Activated B cell treated with CpG ODN at 0.5 μM for 24 hours (primary cell): ENCODE results near the gene KNSTRN. TPM values are rescaled to one million over a fixed set of nuclear protein-coding genes. Genes with fewer than 3 reads are reported as not detected.

Source experiments
- ATAC-seq: fragments of 200-7000 bp; cut with Tn5 transposase; one replicate; pipeline ENCODE4 v1.10.0; 2021; ENCODE audit warnings: low read depth, mild to moderate bottlenecking, moderate library complexity
- CTCF ChIA-PET: fragments of 350-600 bp; sonication (Branson Sonifier 250); formaldehyde crosslinking; loops from one replicate; lab custom pipeline; 2021; ENCODE audit warnings: antibody characterized with exemption; lab: Charles Lee
- POLR2A ChIA-PET: fragments of 350-600 bp; sonication (Branson Sonifier 250); formaldehyde crosslinking; loops from one replicate; lab custom pipeline; 2021; ENCODE audit warnings: antibody characterized with exemption; lab: Charles Lee
- DNase-seq: peaks from one replicate; pipeline ENCODE4 v3.0.0; 2022
- H3K27ac Mint-ChIP-seq: one replicate; pipeline ENCODE4 v1.8.0; 2020; ENCODE audit warnings: mixed read lengths
- H3K27me3 Mint-ChIP-seq: one replicate; pipeline ENCODE4 v1.8.0; 2021; ENCODE audit warnings: mixed read lengths
- H3K36me3 Mint-ChIP-seq: one replicate; pipeline ENCODE4 v1.8.0; 2021; ENCODE audit warnings: low read depth, mixed read lengths
- H3K4me1 Mint-ChIP-seq: one replicate; pipeline ENCODE4 v1.8.0; 2021; ENCODE audit warnings: mixed read lengths
- H3K4me3 Mint-ChIP-seq: one replicate; pipeline ENCODE4 v1.8.0; 2020; ENCODE audit warnings: mild to moderate bottlenecking, mixed read lengths
- H3K9me3 Mint-ChIP-seq: one replicate; pipeline ENCODE4 v1.8.0; 2020; ENCODE audit warnings: mixed read lengths
- intact Hi-C: fragments of 100-400 bp; cut with micrococcal nuclease; formaldehyde crosslinking; loops from one replicate; pipeline ENCODE4 v1.15.1; 2024
- total RNA-seq: library from RNA; stranded (reverse); gene quantifications from 2 replicates; pipeline ENCODE4 v1.2.3, GENCODE V29; 2022
- TF ChIP-seq, protein P1 (sequence below): fragments of 200-600 bp; IDR thresholded peaks from one replicate; pipeline ENCODE4 v1.8.0; 2022; ENCODE audit warnings: antibody characterized with exemption, mild to moderate bottlenecking

The KNSTRN gene
- total RNA-seq, 1 donor from 2014 or later: 11.5 TPM

DNA sequence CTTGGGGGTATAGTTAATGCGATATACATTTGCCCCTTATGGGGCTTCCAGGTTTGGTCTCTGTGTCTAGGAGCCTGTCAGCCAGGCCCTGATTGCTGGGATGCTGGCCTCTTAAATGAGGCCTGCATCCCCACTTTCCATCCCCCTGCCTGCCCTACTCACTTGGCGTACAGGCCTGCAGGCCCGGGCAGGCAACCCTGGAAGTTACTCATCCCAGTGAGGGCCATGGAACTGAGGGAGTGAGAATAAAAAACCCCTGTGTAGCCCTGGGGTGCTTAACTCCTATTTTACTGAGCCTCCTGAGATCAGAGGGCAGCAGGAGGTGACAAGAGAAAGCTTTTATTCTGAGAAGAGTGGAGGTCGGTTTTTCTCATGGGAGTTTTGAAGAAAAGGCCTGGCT, 22.5 kb upstream of the KNSTRN start:
- peaks cover 8% of the 10 kb centered on the region for H3K4me1 Mint-ChIP-seq
- ATAC-seq: no peak
- ChIA-PET CTCF (no interaction called here), POLR2A (no interaction called here)
- H3K9me3 Mint-ChIP-seq: no peaks in the 10 kb centered on the region
- TF ChIP-seq, protein P1, sequence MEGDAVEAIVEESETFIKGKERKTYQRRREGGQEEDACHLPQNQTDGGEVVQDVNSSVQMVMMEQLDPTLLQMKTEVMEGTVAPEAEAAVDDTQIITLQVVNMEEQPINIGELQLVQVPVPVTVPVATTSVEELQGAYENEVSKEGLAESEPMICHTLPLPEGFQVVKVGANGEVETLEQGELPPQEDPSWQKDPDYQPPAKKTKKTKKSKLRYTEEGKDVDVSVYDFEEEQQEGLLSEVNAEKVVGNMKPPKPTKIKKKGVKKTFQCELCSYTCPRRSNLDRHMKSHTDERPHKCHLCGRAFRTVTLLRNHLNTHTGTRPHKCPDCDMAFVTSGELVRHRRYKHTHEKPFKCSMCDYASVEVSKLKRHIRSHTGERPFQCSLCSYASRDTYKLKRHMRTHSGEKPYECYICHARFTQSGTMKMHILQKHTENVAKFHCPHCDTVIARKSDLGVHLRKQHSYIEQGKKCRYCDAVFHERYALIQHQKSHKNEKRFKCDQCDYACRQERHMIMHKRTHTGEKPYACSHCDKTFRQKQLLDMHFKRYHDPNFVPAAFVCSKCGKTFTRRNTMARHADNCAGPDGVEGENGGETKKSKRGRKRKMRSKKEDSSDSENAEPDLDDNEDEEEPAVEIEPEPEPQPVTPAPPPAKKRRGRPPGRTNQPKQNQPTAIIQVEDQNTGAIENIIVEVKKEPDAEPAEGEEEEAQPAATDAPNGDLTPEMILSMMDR: no peak
- DNase-seq: no peak
- intact Hi-C loops: loop anchor here (10.0 kb wide), 1 partner anchor 425 kb away; no protein-coding TSS in a partner anchor
- no peak overlapping the region for H3K27ac Mint-ChIP-seq
- no peaks in the 10 kb centered on the region for H3K27me3 Mint-ChIP-seq
- peaks cover 9% of the 10 kb centered on the region for H3K36me3 Mint-ChIP-seq
- no peak overlapping the region for H3K4me3 Mint-ChIP-seq

DNA sequence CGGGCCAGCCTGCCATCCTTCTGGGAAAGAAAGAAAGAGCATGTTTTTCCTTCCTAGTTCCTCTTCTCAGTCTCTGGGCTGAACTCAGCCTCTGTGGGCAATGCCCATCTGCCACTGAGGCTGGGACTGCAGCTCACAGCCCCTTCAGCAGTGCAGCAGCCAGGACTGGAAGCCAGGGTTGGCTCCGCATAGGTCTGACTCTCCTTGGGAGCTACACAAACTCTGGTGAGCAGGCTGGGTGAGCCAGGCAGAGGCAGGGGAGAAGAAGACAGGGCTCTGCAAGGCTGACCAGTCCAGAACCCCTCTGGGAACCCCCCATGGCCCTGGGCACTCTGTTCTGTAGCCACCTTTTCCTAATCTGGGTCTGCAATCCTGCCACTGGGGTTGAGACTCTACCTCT, 20.9 kb upstream of the KNSTRN start:
- intact Hi-C loops: loop anchor here (10.0 kb wide), 1 partner anchor 423 kb away; no protein-coding TSS in a partner anchor
- no peak overlapping the region for H3K4me3 Mint-ChIP-seq
- peaks cover 9% of the 10 kb centered on the region for H3K36me3 Mint-ChIP-seq
- POLR2A ChIA-PET: no interaction called here
- H3K27me3 Mint-ChIP-seq: no peaks in the 10 kb centered on the region
- ATAC-seq (no peak), DNase-seq (no peak)
- no peaks in the 10 kb centered on the region for H3K9me3 Mint-ChIP-seq
- peaks cover 11% of the 10 kb centered on the region for H3K4me1 Mint-ChIP-seq
- TF ChIP-seq, protein P1: no peak
- CTCF ChIA-PET: no interaction called here
- no peak overlapping the region for H3K27ac Mint-ChIP-seq

DNA sequence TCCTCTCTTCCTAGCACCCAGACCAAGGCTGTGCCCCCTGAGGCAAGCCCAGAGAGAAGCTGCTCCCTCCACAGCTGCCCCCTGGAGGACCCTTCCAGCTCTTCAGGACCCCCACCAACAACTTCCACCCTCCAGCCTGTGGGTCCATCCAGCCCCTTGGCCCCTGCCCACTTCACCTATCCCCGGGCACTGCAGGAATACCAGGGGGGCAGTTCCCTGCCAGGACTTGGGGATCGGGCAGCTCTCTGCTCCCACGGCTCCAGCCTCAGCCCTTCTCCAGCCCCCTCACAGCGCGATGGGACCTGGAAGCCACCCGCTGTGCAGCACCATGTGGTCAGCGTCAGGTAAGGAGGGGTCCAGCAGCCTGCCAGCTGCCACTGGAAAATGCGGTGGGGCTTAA, 18.9 kb upstream of the KNSTRN start:
- H3K27ac Mint-ChIP-seq: no peak overlapping the region
- TF ChIP-seq, protein P1: no peak
- intact Hi-C loops: loop anchor here (10.0 kb wide), 1 partner anchor 421 kb away; no protein-coding TSS in a partner anchor
- ChIA-PET CTCF (interaction anchor here (0.7 to 1.3 kb wide), 2 partner anchors 19 to 59 kb away, joined by 3 to 6 read pairs; no protein-coding TSS in a partner anchor), POLR2A (no interaction called here)
- H3K27me3 Mint-ChIP-seq: no peaks in the 10 kb centered on the region
- no peak for DNase-seq
- ATAC-seq: no peak
- H3K4me1 Mint-ChIP-seq: peaks cover 17% of the 10 kb centered on the region
- H3K4me3 Mint-ChIP-seq: no peak overlapping the region
- H3K9me3 Mint-ChIP-seq: no peaks in the 10 kb centered on the region
- peaks cover 9% of the 10 kb centered on the region for H3K36me3 Mint-ChIP-seq

DNA sequence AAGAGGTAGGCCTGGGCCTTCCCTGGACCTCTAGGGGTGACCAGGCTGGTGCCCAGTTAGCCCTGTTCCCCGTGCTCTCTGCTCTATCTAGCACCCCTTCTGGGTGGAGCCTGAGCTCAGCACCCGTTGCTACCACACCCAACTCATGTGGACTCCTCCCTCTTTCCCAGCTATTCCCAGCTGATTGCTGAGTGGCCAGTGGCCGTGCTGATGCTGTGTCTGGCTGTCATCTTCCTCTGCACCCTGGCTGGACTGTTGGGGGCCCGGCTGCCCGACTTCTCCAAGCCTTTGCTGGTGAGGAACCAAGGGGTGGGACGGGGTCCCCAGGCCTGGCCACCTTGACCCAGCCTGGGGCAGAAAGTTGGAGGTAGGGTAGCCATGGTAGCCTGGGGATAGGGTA, 18.3 kb upstream of the KNSTRN start:
- ATAC-seq: no peak
- TF ChIP-seq, protein P1: no peak
- CTCF ChIA-PET: interaction anchor here (1.3 kb wide), 1 partner anchor 20 kb away, joined by 3 read pairs; no protein-coding TSS in a partner anchor
- Mint-ChIP-seq H3K9me3 (no peaks in the 10 kb centered on the region), H3K36me3 (peaks cover 9% of the 10 kb centered on the region), H3K4me1 (peaks cover 13% of the 10 kb centered on the region), H3K4me3 (no peak overlapping the region), H3K27ac (no peak overlapping the region), H3K27me3 (no peaks in the 10 kb centered on the region)
- intact Hi-C loops: loop anchor here (10.0 kb wide), 1 partner anchor 421 kb away; no protein-coding TSS in a partner anchor
- POLR2A ChIA-PET: interaction anchor here (0.9 to 1.0 kb wide), 2 partner anchors 41 kb away, joined by 3 read pairs; partner anchors contain the start of gene IVD
- DNase-seq: no peak

DNA sequence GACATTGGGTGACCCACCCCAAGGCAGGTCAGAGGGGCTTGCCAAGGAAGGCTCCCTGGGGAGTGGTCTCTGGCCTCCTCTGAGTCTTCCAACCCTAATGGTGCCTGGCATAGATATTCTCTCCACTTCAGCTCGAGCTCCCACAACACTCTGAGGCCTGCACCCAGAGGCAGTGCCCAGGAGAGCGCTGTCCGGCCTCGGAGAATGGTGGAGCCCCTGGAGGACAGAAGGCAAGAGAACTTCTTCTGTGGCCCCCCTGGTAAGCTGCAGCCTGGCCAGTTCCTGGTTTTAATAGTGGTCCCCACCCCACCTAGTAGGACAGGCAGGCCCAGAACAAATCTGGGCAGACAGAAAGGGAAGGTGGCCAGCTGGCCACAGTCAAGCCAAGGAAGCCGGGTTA, 17.5 kb upstream of the KNSTRN start:
- peaks cover 9% of the 10 kb centered on the region for H3K36me3 Mint-ChIP-seq
- ATAC-seq (no peak), DNase-seq (no peak)
- no peak overlapping the region for H3K4me3 Mint-ChIP-seq
- TF ChIP-seq, protein P1: no peak
- POLR2A ChIA-PET: interaction anchor here (0.9 to 1.0 kb wide), 3 partner anchors 11 to 42 kb away, joined by 3 read pairs; partner anchors contain the start of gene IVD
- H3K9me3 Mint-ChIP-seq: no peaks in the 10 kb centered on the region
- no peaks in the 10 kb centered on the region for H3K27me3 Mint-ChIP-seq
- no peak overlapping the region for H3K27ac Mint-ChIP-seq
- H3K4me1 Mint-ChIP-seq: peaks cover 13% of the 10 kb centered on the region
- intact Hi-C loops: loop anchor here (10.0 kb wide), 1 partner anchor 420 kb away; no protein-coding TSS in a partner anchor
- CTCF ChIA-PET: interaction anchor here (1.0 to 1.6 kb wide), 3 partner anchors 20 to 57 kb away, joined by 3 to 6 read pairs (median 4); no protein-coding TSS in a partner anchor
